WI38 (cell line): Measurements from ENCODE around the gene PLCB3.
A peak's percentile ranks its signal among the peaks of the same experiment; 100 is the strongest.

Source experiments
- H3K4me3 ChIP-seq: 2 replicates; pipeline ENCODE4 v1.5.1; 2011; ENCODE audit warnings: low read depth, mild to moderate bottlenecking, control low read depth, low read length
- CTCF ChIP-seq: IDR thresholded peaks from 2 replicates; pipeline ENCODE4 v1.5.1; 2012; ENCODE audit warnings: low read depth, mild to moderate bottlenecking, control low read depth, low read length

PLCB3 gene

GRCh38 chr11:64317961-64318765, 66.8 kb downstream of the PLCB3 start, which contains the start of gene PRDX5:
TSS of gene PRDX5 (plus strand) at chr11:64318121. CDS start at chr11:64318216, 95 bp downstream.
- TF ChIP-seq CTCF = 0 out of 2 replicates have a peak, but pooled peaks have one; percentile 2

More at GRCh38 chr11:64317961-64318765, 66.8 kb downstream of the PLCB3 start, which contains the start of gene PRDX5:
- peak within 1 kb of the TSS; percentile 75 for H3K4me3 ChIP-seq
